ENCODE measurements around the gene RNASEL. TPM values are rescaled to one million over a fixed set of nuclear protein-coding genes. Genes with fewer than 3 reads are reported as not detected.
A peak's percentile ranks its signal among the peaks of the same experiment; 100 is the strongest.

Gene RNASEL
- total RNA-seq, 1 donor from 2014 or later, result 4.2 TPM

GRCh38 chr1:182617734-182618351, 28.8 kb upstream of the RNASEL start:
- H3K4me1 Mint-ChIP-seq (ENCODE audit: low read depth), result peaks cover 16% of the 10 kb centered on the region

GRCh38 chr1:182617014-182617429, 28.0 kb upstream of the RNASEL start:
- DNase-seq (ENCODE audit: low spot score, unreplicated experiment), result no peak
- Mint-ChIP-seq H3K27ac (peak overlapping the region; percentile 43), H3K36me3 (ENCODE audit: insufficient read depth) (no peaks in the 10 kb centered on the region), H3K4me1 (ENCODE audit: low read depth) (peaks cover 16% of the 10 kb centered on the region), H3K27me3 (peaks cover 62% of the 10 kb centered on the region), H3K4me3 (ENCODE audit: low read depth) (no peak overlapping the region), H3K9me3 (ENCODE audit: low read depth) (peaks cover 7% of the 10 kb centered on the region)
- TF ChIP-seq CTCF (IDR thresholded peaks at IDR 0.05; ENCODE audit: unreplicated experiment), result no peak

More at GRCh38 chr1:182617734-182618351, 28.8 kb upstream of the RNASEL start:
- H3K27ac Mint-ChIP-seq, result no peak overlapping the region
- DNase-seq (ENCODE audit: low spot score, unreplicated experiment), result no peak
- peaks cover 53% of the 10 kb centered on the region for H3K27me3 Mint-ChIP-seq
- H3K4me3 Mint-ChIP-seq (ENCODE audit: low read depth), result no peak overlapping the region
- no peaks in the 10 kb centered on the region for H3K36me3 Mint-ChIP-seq (ENCODE audit: insufficient read depth)
- TF ChIP-seq CTCF (IDR thresholded peaks at IDR 0.05; ENCODE audit: unreplicated experiment), result no peak
- H3K9me3 Mint-ChIP-seq (ENCODE audit: low read depth), result peaks cover 7% of the 10 kb centered on the region

GRCh38 chr1:182616130-182617013, 27.3 kb upstream of the RNASEL start:
- peaks cover 20% of the 10 kb centered on the region for H3K4me1 Mint-ChIP-seq (ENCODE audit: low read depth)
- no peak for DNase-seq (ENCODE audit: low spot score, unreplicated experiment)
- peak overlapping the region; percentile 43 for H3K27ac Mint-ChIP-seq
- no peak for TF ChIP-seq CTCF (IDR thresholded peaks at IDR 0.05; ENCODE audit: unreplicated experiment)
- peaks cover 7% of the 10 kb centered on the region for H3K9me3 Mint-ChIP-seq (ENCODE audit: low read depth)
- no peak overlapping the region for H3K4me3 Mint-ChIP-seq (ENCODE audit: low read depth)
- H3K36me3 Mint-ChIP-seq (ENCODE audit: insufficient read depth), result no peaks in the 10 kb centered on the region
- H3K27me3 Mint-ChIP-seq, result peaks cover 65% of the 10 kb centered on the region

- no peak overlapping the region for H3K27ac Mint-ChIP-seq
- H3K4me1 Mint-ChIP-seq (ENCODE audit: low read depth), result peaks cover 22% of the 10 kb centered on the region
- no peak for TF ChIP-seq CTCF (IDR thresholded peaks at IDR 0.05; ENCODE audit: unreplicated experiment)
- H3K36me3 Mint-ChIP-seq (ENCODE audit: insufficient read depth), result no peaks in the 10 kb centered on the region
- no peak for DNase-seq (ENCODE audit: low spot score, unreplicated experiment)
- H3K27me3 Mint-ChIP-seq, result peaks cover 73% of the 10 kb centered on the region
- peak overlapping the region; percentile 74 for H3K4me3 Mint-ChIP-seq (ENCODE audit: low read depth)
- peaks cover 1% of the 10 kb centered on the region for H3K9me3 Mint-ChIP-seq (ENCODE audit: low read depth)
Measured at GRCh38 chr1:182615468-182616129, 26.5 kb upstream of the RNASEL start.

GRCh38 chr1:182614796-182615454, 25.9 kb upstream of the RNASEL start:
- Mint-ChIP-seq H3K4me3 (ENCODE audit: low read depth) (peak overlapping the region; percentile 74), H3K27ac (peak overlapping the region; percentile 82), H3K27me3 (peaks cover 80% of the 10 kb centered on the region), H3K36me3 (ENCODE audit: insufficient read depth) (no peaks in the 10 kb centered on the region), H3K4me1 (ENCODE audit: low read depth) (peaks cover 22% of the 10 kb centered on the region), H3K9me3 (ENCODE audit: low read depth) (no peaks in the 10 kb centered on the region)
- no peak for DNase-seq (ENCODE audit: low spot score, unreplicated experiment)
- TF ChIP-seq CTCF (IDR thresholded peaks at IDR 0.05; ENCODE audit: unreplicated experiment), result no peak
